ENCODE measurements around the gene TUBB1.

The TUBB1 gene

DNA sequence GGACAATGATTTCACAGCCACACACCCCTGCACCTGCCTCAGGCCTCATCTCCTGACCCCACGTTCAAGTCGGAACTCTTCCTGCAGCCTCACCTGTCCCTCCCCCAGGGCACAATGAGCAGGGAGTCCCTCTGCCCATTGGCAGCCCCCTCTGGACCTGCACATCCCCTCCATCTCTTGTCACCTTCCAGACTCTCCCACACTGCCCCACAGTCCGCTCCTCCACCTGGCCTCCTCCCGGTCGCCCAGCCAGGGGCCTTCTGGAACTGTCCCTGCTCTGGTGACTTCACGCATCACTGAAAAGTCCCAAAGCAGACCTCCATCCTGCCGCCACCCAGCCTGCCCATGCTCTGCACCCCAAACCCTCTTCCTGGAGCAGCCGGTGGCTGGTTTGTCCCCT is 16.8 kb upstream of the TUBB1 start:
- Histone ChIP-seq H3K9me3 (ENCODE audit: control insufficient read depth, low read length) (no peaks in the 10 kb centered on the region), H2AFZ (no peak overlapping the region), H3K27ac (no peak overlapping the region), H3K79me2 (peaks cover 12% of the 10 kb centered on the region), H3K4me1 (peaks cover 15% of the 10 kb centered on the region), H3K4me2 (ENCODE audit: low read length) (no peak overlapping the region), H3K9ac (no peak overlapping the region), H3K27me3 (ENCODE audit: control insufficient read depth, insufficient read depth, low read length) (no peaks in the 10 kb centered on the region), H3K36me3 (ENCODE audit: control insufficient read depth, insufficient read depth, low read length) (no peaks in the 10 kb centered on the region), H3K4me3 (ENCODE audit: low read depth, low read length) (no peak overlapping the region)
- TF ChIP-seq, protein P1, sequence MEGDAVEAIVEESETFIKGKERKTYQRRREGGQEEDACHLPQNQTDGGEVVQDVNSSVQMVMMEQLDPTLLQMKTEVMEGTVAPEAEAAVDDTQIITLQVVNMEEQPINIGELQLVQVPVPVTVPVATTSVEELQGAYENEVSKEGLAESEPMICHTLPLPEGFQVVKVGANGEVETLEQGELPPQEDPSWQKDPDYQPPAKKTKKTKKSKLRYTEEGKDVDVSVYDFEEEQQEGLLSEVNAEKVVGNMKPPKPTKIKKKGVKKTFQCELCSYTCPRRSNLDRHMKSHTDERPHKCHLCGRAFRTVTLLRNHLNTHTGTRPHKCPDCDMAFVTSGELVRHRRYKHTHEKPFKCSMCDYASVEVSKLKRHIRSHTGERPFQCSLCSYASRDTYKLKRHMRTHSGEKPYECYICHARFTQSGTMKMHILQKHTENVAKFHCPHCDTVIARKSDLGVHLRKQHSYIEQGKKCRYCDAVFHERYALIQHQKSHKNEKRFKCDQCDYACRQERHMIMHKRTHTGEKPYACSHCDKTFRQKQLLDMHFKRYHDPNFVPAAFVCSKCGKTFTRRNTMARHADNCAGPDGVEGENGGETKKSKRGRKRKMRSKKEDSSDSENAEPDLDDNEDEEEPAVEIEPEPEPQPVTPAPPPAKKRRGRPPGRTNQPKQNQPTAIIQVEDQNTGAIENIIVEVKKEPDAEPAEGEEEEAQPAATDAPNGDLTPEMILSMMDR (IDR thresholded peaks at IDR 0.05): no peak

DNA sequence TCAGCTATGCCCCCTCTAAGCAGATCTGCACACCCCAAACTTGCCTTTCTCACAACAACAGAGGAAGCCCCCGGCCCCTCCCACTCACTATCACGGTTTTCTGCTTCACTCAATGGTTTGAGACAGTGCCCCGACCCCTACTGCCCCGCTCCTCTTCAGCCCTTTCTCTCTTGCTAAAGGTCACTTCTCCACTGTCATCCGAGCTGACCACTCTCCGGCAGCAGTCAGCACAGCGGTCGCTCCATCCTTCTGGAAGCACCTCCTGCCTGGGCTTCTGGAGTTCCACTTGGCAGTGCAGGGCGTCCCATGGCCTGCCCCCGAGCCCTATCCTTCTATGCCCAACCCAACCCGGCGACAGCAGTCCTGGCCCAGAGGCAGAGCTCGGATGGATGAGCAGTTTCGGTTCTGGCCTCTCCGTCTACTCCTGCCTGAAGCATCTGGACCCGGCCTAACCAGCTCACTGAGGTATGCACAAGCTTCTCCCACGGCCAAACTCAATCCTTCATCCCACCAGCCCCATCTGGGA is 16.3 kb upstream of the TUBB1 start:
- Histone ChIP-seq H3K9me3 (ENCODE audit: control insufficient read depth, low read length) (no peaks in the 10 kb centered on the region), H3K4me2 (ENCODE audit: low read length) (no peak overlapping the region), H3K27ac (no peak overlapping the region), H3K79me2 (peaks cover 12% of the 10 kb centered on the region), H3K27me3 (ENCODE audit: control insufficient read depth, insufficient read depth, low read length) (no peaks in the 10 kb centered on the region), H2AFZ (no peak overlapping the region), H3K9ac (no peak overlapping the region), H3K4me1 (peaks cover 17% of the 10 kb centered on the region), H3K4me3 (ENCODE audit: low read depth, low read length) (no peak overlapping the region), H3K36me3 (ENCODE audit: control insufficient read depth, insufficient read depth, low read length) (no peaks in the 10 kb centered on the region)
- TF ChIP-seq, protein P1 (IDR thresholded peaks at IDR 0.05): no peak

DNA sequence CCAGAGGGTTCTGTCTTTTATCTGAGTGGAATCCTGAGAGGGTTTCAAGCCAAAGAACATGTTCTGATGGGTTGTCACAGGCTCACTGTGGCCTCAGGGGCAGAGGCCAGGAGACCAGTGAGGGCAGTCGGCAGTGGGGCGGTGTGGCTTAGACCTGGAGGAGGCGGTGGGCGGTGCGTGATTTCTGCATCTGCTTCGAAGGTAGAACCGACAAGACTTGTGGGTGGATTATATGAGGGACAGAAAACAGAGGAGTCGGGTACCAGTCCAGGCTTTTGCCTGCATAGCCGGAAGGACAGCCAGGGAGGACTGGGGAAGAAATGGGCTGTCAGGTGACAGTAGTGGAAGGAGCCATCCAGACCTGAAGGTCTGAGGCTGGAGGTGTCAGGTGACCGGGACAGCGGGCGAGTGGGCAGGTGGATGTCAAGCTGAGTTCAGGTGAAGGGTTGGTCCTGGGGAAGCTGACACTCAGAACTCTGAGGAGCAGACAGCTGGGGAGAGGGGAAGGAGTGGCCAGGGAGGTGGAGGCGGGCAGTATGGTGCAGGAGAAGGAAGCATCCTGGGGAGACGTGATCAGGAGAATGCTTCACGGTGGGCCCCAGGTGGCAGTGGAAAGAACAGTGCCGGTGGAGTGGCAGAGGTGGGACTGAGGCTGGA is 15.3 kb upstream of the TUBB1 start:
- Histone ChIP-seq H3K27ac (no peak overlapping the region), H3K27me3 (ENCODE audit: control insufficient read depth, insufficient read depth, low read length) (no peaks in the 10 kb centered on the region), H3K4me3 (ENCODE audit: low read depth, low read length) (no peak overlapping the region), H3K9me3 (ENCODE audit: control insufficient read depth, low read length) (no peaks in the 10 kb centered on the region), H3K4me2 (ENCODE audit: low read length) (no peak overlapping the region), H3K36me3 (ENCODE audit: control insufficient read depth, insufficient read depth, low read length) (no peaks in the 10 kb centered on the region), H3K9ac (no peak overlapping the region), H3K79me2 (peaks cover 12% of the 10 kb centered on the region), H2AFZ (no peak overlapping the region), H3K4me1 (peaks cover 17% of the 10 kb centered on the region)
- TF ChIP-seq, protein P1 (IDR thresholded peaks at IDR 0.05): no peak

DNA sequence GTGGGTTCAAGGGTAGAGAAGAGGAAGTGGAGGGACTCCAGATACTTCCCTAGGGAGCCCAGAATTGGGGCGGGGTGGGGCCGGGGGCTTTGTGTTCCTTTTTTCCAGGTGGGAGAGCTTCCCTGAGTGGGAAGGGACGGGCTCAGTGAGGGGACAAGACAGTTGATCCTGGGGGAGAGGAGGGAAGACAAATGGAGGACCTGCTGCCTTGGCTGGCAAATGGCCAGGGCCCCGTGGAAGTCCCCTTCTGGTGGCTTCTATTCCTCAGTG is 14.8 kb upstream of the TUBB1 start:
- Histone ChIP-seq H3K4me3 (ENCODE audit: low read depth, low read length) (no peak overlapping the region), H3K4me2 (ENCODE audit: low read length) (no peak overlapping the region), H3K9me3 (ENCODE audit: control insufficient read depth, low read length) (no peaks in the 10 kb centered on the region), H3K4me1 (peaks cover 17% of the 10 kb centered on the region), H3K27ac (no peak overlapping the region), H2AFZ (no peak overlapping the region), H3K79me2 (peaks cover 12% of the 10 kb centered on the region), H3K27me3 (ENCODE audit: control insufficient read depth, insufficient read depth, low read length) (no peaks in the 10 kb centered on the region), H3K9ac (no peak overlapping the region), H3K36me3 (ENCODE audit: control insufficient read depth, insufficient read depth, low read length) (no peaks in the 10 kb centered on the region)
- TF ChIP-seq, protein P1 (IDR thresholded peaks at IDR 0.05): no peak
